Tibial nerve (tissue), 4 donors: ENCODE data around the gene UPK1A.

Source experiments
- CTCF ChIP-seq, 5 experiments: fragments of 200-600 bp in 3 of 5; fragments of 450-650 bp in 2 of 5; sonication (generic) in 3 of 5; IDR thresholded peaks; one replicate each; pipeline ENCODE4 v1.5.1; 2016 to 2019; ENCODE audit warnings: antibody characterized with exemption in 5 of 5, mild to moderate bottlenecking in 3 of 5, moderate library complexity in 2 of 5
- EP300 ChIP-seq, 2 donors: sonication (generic); formaldehyde crosslinking; IDR thresholded peaks; one replicate each; pipeline ENCODE4 v1.6.1; 2017; ENCODE audit warnings: antibody characterized with exemption in 2 of 2, mild to moderate bottlenecking in 1 of 2

GRCh38 chr19:35655600-35655999, 10.7 kb upstream of the UPK1A start:
- TF ChIP-seq CTCF (IDR thresholded peaks at IDR 0.05), result no peak
- no peak for TF ChIP-seq EP300 (IDR thresholded peaks at IDR 0.05)
